Fibroblast of lung (primary cell): Measurements from ENCODE around the gene CDIPT.
A peak's percentile ranks its signal among the peaks of the same experiment; 100 is the strongest.

Experiments
- CTCF ChIP-seq, 2 donors: IDR thresholded peaks in 1 of 2; conservative IDR thresholded peaks in 1 of 2; 1 replicate in 1 of 2; 2 replicates in 1 of 2; pipeline ENCODE4 v1.5.1; 2011 to 2012; ENCODE audit warnings: low read length in 2 of 2, control low read depth in 1 of 2, inconsistent platforms in 1 of 2, low read depth in 1 of 2, mild to moderate bottlenecking in 1 of 2
- EZH2 ChIP-seq: IDR thresholded peaks from 2 replicates; pipeline ENCODE4 v1.5.1; 2012; ENCODE audit warnings: low read length, control low read depth, mild to moderate bottlenecking; ENCODE audit errors: missing control alignments

- peak; percentile 86 to 94 for TF ChIP-seq CTCF (conservative IDR thresholded peaks at IDR 0.05 in 1 of 2, IDR thresholded peaks at IDR 0.05 in 1 of 2; ENCODE audit: low read depth in 1 of 2, low read length in 2 of 2)
- TF ChIP-seq EZH2 = no peak
Measured at GRCh38 chr16:29848420-29849297, 14.4 kb downstream of the CDIPT start.
